GM18951 (cell line): ENCODE results near the gene RASIP1.
"Not testable (repeated sequence)": the region's sequence is repeated elsewhere in the genome, so short reads cannot be mapped to it uniquely, and the experiment has no call there.

Source experiments
- POLR2A ChIP-seq: IDR thresholded peaks from 4 replicates; pipeline ENCODE4 v1.6.1; 2011; ENCODE audit warnings: mild to moderate bottlenecking; ENCODE audit not compliant: insufficient read length, insufficient read depth; ENCODE audit errors: extremely low read depth
- in situ Hi-C: fragments of 300-500 bp; cut with MboI; formaldehyde crosslinking; loops from one replicate; pipeline ENCODE4 v1.12.0; 2022; ENCODE audit warnings: low sequenced_read_pairs, mixed read lengths, inconsistent platforms; ENCODE audit not compliant: unreplicated experiment

RASIP1 gene

DNA sequence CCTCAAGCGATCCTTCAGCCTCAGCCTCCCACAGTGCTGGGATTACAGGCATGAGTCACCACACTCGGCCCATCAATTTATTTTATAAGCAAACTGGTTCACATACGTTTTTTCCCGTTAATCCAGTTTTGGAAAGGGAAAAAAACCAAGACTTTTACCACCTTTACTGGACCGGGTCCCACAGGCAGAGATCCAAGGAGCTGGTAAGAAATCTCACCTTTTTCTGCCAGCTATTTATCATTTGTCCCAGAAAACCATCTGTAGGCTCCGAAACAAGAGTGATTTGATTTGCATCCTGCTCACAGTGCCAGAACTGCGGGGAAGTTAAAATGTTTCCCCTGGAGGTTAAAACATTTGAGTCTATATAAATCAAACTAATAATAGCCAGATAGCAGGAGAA, 51.0 kb downstream of the RASIP1 start:
- in situ Hi-C loops, result no loop called here
- no peak for TF ChIP-seq POLR2A

DNA sequence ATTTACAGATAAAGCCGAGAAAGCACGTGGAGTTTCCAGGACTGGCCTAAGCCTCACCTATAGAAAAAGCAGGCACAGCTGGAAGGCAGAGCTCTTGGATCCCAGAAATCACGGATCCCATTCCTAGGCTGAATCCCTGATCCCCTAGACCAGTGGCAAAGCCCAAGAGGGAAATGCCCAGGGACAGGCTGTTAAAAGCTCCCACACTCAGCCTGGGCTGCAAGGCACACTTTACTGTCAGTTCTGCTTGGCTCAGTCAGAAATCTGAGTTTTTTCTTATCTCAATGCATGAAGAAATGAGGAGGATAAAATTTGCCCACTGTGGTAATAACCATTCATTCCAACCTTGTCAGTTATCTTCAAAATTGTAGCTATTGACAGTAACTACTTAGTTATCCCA, 52.6 kb downstream of the RASIP1 start:
- in situ Hi-C loops, result no loop called here
- no peak for TF ChIP-seq POLR2A

DNA sequence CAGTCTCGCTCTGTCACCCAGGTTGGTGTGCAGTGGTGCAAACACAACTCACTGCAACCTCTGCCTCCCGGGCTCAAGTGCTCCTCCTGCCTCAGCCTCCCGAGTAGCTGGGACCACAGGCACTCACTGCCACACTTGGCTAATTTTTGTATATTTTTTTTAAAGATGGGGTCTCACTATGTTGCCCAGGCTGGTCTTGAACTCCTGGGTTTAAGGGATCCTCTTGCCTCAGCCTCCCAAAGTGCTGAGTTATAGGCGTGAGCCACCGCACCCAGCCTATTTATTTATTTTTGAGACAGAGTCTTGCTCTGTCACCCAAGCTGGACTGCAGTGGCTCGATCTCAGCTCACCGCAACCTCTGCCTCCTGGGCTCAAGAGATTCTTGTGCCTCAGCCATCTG, 53.8 kb downstream of the RASIP1 start:
- in situ Hi-C loops, result not testable (repeated sequence)

DNA sequence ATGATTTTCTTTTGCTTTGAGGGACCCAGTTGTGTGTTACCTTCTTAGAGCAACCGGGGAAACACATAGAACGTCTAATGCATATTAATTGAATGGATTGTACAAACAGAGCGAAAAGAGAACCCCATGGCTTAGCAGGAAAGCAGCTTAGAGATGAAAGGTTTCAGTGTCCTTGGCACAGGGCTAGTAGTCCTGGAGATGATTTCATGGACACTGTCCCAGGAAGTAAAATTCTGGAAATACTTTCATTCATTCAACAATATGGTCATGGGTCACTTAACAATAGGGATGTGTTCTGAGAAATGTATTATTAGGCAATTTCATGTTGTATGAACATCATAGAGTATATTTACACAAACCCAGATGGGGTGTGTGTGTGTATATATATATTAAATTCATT, 54.3 kb downstream of the RASIP1 start:
- in situ Hi-C loops, result no loop called here
- TF ChIP-seq POLR2A, result no peak

DNA sequence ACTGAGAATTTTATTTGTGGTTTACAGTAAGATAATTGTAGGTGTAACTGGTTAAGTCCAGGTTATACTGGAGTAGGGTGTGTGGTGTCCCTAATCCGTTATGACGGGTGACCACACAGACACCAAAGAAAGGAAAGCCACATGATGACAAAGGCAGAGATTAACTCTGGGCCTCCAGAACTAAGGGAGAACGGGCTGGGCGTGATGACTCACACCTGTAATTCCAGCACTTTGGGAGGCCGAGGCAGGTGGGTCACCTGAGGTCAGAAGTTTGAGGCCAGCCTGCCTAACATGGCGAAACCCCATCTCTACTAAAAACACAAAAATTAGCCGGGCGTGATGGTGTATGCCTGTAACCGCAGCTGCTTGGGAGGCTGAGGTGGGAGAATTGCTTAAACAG, 54.8 kb downstream of the RASIP1 start:
- in situ Hi-C loops, result no loop called here

DNA sequence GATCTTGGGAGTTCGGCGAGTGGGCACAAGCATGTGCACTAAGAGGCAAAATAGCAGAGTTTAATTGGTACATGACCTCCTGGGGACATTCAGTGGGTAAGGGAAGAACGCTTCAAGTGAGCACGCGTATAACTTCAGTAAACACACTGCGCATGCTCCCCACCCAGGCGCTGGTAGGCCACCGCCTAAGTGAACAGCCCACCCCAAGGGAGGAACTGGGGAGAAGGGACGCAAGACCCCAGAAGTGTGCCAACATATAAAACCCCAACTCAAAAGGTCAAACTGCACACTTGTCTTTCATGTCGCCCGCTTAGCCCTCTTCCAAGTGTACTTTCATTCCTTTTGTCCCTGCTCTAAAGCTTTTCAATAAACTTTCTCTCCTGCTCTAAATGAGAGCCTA, 57.1 kb downstream of the RASIP1 start:
- no peak for TF ChIP-seq POLR2A
- in situ Hi-C loops, result no loop called here

More for the DNA sequence above, 54.8 kb downstream of the RASIP1 start:
- TF ChIP-seq POLR2A, result no peak

DNA sequence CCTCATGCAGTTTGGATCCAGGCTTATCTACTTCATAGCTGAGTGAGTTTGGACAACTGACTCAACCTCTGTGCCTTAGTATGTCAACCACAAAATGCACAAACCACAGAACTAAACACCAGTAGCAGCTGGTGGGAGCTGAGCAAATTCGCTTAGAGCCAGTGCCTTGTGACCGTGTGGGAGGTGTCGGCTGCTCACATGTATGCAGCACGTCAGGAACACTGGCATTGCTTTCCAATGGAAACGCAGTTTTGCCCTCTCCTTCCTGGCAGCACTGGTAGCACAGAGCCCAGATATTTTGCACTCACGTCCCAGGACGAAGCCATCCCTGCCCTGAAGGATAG, 59.3 kb downstream of the RASIP1 start:
- TF ChIP-seq POLR2A, result no peak
- in situ Hi-C loops, result no loop called here

DNA sequence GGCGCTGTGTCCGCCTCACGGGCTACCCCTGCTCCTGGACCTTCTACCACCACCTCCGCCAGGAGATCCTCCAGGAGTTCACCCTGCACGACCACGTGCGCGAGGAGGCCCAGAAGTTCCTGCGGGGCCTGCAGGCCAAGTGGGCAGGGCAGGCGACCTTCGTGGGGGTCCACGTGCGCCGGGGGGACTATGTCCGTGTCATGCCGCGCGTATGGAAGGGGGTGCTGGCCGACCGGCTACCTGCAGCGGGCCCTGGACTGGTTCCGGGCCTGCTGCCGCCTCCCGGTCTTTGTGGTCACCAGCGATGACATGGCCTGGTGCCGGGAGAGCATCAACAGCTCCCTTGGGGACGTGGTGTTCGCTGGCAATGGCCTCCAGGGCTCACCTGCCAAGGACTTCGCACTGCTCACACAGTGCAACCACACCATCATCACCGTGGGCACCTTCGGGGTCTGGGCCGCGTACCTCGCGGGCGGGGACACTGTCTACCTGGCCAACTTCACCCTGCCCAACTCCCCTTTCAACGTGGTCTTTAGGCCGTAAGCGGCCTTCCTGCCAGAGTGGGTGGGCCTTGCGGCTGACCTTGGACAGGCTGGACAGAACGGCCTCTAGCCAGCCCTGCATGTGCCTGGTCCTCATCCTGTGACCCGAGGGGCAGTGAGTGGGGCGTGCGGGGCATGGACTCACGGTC, 59.8 kb downstream of the RASIP1 start:
- no peak for TF ChIP-seq POLR2A
- in situ Hi-C loops, result no loop called here

DNA sequence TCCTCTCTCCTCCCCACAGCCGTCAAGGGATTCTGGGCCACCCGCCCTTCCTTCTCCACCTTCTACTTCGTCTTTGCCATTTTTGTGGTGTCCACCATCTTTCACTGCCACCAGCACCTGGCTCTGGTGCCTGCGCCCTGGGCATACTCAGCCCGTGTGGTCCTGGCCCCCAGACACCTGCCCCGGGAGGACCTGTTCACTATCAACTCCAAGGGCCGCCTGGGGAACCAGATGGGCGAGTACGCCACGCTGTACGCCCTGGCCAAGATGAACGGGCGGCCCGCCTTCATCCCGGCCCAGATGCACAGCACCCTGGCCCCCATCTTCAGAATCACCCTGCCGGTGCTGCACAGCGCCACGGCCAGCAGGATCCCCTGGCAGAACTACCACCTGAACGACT, 60.4 kb downstream of the RASIP1 start:
- in situ Hi-C loops, result not testable (repeated sequence)

DNA sequence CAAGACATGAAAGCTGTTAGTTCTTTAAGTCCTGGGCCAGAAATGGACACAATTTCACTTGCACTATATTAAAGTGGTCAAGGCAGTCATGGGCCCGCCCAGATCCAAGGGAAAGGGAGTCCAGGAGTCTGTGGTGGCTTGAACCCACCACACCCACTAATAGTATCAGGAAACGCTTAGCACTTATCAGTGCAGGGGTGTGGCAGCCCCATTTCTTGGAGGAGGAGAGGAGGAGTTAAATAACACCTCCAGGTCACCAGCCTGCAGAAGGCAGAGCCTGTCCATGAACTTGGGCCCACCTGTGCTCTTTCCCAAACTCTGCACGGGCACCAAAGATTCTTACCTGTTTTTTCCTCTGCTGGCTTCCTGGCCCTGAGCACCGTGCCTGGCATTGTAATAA, 62.2 kb downstream of the RASIP1 start:
- in situ Hi-C loops, result no loop called here
- TF ChIP-seq POLR2A, result no peak

DNA sequence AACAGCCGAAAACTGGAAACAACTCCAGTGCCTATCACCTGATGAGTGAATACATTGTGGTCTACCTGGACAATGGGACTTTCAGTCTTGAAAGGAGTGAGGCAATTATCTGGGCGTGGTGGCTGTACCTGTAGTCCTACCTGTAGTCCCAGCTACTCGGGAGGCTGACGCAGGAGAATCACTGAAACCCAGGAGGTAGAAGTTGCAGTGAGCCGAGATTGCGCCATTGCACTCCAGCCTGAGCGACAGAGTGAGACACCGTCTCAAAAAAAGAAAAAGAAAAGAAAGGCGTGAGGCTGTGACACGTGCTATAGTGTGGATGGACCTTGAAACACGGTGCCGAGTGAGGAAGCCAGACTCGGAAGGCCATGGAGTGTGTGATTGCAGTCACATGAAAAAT, 63.5 kb downstream of the RASIP1 start:
- TF ChIP-seq POLR2A, result no peak

DNA sequence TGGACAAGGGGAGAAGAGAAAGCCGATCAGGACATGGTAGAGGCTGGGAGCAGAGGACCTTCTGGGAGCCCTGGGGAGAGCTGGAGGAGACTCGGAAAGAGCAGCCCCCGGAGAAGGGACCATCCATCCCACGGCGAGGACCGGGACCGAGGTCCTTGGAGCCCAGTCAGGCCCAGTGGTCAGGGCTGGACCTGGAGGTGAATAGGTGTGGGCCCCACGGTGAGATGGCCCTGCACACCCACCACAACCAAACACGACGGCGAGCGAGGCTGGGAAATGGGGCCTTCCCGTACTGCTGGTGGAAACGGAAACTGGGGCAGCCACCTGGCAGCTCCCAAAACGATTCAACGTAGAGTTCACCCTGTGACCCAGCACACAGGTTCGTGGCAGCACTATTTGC, 63.9 kb downstream of the RASIP1 start:
- TF ChIP-seq POLR2A, result no peak
- in situ Hi-C loops, result no loop called here

More for the DNA sequence above, 63.5 kb downstream of the RASIP1 start:
- in situ Hi-C loops, result no loop called here

DNA sequence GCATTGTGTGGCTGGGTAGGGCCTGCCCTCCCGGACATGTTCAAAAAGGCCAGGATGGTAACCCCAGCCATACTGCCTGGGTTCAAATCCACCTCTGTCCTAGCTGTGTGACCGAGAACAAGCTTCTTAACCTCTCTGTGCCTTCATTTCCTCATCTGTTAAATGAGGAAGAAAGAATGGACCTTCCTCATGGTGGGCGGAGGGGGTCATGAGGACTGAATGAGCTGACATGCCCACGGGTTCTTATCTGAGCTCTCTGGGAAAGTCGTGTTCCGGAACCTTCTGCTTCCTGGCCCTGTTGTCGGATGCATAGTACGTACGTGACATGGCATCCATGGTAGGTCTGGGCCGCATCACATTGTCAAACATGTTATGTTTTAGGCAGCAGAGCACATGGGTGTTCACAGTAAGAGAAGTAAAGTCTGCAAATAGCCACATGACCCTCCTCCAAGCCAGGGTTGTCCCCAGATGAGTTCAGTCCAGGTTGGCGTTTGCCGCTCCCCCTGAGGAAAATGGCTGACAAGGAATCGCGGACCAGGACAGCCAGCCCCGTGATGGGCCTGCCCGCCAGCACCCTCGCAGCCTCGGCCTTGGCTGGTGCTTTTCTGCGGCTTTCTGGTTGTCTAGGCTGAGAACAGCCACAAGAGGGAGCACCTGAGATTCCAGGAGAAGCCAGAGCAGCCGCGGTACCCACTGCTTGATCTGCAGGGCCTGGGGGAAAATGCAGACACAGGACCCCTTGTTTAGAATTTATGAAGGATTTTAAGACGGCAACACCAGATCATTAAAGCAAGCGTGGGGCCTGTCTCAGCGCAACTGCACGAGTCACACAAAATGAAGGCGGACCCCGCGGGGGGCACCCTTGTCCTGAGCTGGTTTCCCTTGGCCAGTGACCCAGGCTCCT, 65.2 kb downstream of the RASIP1 start:
- TF ChIP-seq POLR2A, result no peak
- in situ Hi-C loops, result no loop called here

DNA sequence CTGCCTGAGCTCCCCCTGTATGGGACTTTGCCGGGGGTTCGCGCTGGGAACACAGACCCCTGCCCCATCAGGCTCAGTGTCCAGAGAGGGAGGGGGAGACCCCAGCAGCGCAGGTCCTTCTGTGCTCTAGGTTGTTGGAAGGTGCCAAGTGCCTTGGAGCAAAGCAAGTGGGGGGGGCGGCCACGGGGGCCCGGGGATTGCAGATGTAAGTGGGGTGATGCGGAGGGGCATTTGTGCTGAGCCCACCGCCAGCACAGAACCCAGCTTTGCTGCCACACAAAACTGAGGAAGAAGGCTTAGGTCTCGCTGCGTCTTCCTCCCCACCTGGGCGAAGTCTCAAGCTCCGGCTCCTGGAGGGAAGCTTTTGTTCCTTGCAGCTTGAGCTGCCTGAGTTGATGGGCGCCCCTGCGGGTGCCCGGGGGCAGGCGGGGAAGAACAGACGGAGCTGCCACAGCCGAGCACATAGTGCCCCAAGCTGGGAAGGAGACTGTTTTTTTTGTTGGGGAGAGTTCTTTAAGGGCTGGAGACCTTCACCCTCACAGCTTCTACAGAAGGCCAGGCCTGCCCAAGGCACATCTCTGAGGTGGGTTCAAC, 66.1 kb downstream of the RASIP1 start:
- in situ Hi-C loops, result no loop called here
- TF ChIP-seq POLR2A, result no peak
